Fibroblast of the conjunctiva (primary cell): ENCODE data around the gene MUC2.

Experiments
- DNase-seq: peaks from one replicate; pipeline ENCODE4 v3.0.0-alpha.2; 2010; ENCODE audit warnings: low read depth

Gene MUC2

GRCh38 chr11:1036931-1037330, 37.7 kb upstream of the MUC2 start:
- DNase-seq = no peak

GRCh38 chr11:1037506-1038055, 37.1 kb upstream of the MUC2 start:
- no peak for DNase-seq

- DNase-seq = no peak
Measured at GRCh38 chr11:1038361-1038760, 36.3 kb upstream of the MUC2 start.

- DNase-seq = no peak
Measured at GRCh38 chr11:1038921-1039320, 35.8 kb upstream of the MUC2 start.

- no peak for DNase-seq
Measured at GRCh38 chr11:1039481-1040427, 34.9 kb upstream of the MUC2 start.

- DNase-seq = no peak
Measured at GRCh38 chr11:1040428-1041148, 34.1 kb upstream of the MUC2 start.

- DNase-seq = no peak
Measured at GRCh38 chr11:1041149-1041467, 33.6 kb upstream of the MUC2 start.

GRCh38 chr11:1041471-1041870, 33.2 kb upstream of the MUC2 start:
- DNase-seq = no peak

GRCh38 chr11:1041936-1042608, 32.6 kb upstream of the MUC2 start:
- DNase-seq = no peak

- DNase-seq = no peak
Measured at GRCh38 chr11:1042626-1043562, 31.8 kb upstream of the MUC2 start.

GRCh38 chr11:1043563-1044096, 31.0 kb upstream of the MUC2 start:
- no peak for DNase-seq

- DNase-seq = no peak
Measured at GRCh38 chr11:1044160-1044559, 30.5 kb upstream of the MUC2 start.

GRCh38 chr11:1047595-1048156, 27.0 kb upstream of the MUC2 start:
- DNase-seq = no peak

- no peak for DNase-seq
Measured at GRCh38 chr11:1048375-1049070, 26.2 kb upstream of the MUC2 start.

GRCh38 chr11:1049071-1049405, 25.6 kb upstream of the MUC2 start:
- DNase-seq = no peak

GRCh38 chr11:1049431-1049891, 25.2 kb upstream of the MUC2 start:
- no peak for DNase-seq

- DNase-seq = no peak
Measured at GRCh38 chr11:1049911-1050580, 24.6 kb upstream of the MUC2 start.

- no peak for DNase-seq
Measured at GRCh38 chr11:1050581-1051355, 23.9 kb upstream of the MUC2 start.
